NCI-H187 treated with DMSO at 0.1 percent for 48 hours (cell line): ENCODE measurements around the gene CDK8.

Experiments
- DNase-seq: peaks from one replicate; lab custom pipeline; 2025; lab: John Stamatoyannopoulos, UW

The CDK8 gene

GRCh38 chr13:26382835-26383234 is 128.9 kb downstream of the CDK8 start:
- no peak for DNase-seq

- no peak for DNase-seq
Observed at GRCh38 chr13:26384587-26384986, 130.7 kb downstream of the CDK8 start.

DNA sequence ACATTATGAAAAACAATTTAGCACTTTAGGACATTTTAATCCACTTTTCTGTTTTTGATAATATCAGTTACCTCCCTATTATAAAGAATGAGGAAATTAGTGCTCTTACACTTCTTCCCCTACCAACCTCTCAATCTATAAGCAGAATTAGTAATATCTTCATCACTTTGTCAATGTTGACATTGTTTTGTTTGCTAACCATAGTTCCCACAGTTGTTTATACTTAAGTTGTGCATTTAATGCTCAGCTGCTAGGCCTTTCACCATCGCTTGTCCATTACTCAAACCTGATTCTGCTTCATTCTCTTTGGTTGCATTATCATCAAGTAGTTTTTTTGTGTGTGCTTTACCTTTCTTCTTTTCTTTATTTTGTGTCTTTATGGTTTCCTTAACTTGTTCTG is 132.1 kb downstream of the CDK8 start:
- no peak for DNase-seq

- DNase-seq, result no peak
Observed at GRCh38 chr13:26390203-26390602, 136.3 kb downstream of the CDK8 start.

DNA sequence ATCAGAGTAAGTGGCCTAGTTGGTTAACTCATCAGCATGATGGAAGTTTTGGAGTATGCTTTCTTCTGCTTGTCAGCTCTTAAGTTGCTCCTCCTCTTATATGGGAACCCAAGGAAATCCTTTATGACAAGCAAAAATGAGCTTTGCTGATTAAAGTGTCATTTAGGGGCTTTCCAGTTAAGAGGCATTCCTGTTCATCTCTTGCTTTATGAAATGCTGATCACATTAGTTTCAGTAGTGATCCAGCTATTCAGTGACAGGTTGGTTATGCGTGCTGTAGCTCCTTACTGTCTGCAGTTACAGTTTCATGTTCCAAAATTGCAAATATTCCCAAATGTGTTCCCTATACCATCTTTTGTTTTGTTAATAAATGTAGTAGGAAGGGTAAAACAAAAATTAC is 146.6 kb downstream of the CDK8 start:
- DNase-seq, result no peak

- DNase-seq, result no peak
Observed at GRCh38 chr13:26401069-26401468, 147.1 kb downstream of the CDK8 start.

DNA sequence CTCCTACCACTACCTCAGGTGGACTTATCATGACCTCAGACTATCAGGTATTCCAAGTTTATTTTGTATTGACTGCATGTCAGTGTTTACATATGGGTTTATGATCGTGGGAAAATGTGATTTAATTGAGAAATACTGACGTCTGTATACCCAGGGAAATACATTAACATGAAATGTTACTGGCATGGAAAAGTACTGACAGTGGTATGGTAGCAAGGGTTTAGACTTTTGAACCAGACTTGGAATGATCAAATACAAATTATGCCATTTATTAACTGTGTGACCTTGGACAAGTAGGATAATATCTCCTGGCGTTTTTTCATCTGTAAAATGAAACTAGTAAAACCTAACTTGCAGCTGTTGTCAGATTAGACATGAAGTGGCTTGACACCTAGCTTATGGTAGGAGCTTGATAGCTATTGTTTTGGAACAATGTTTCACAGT is 147.7 kb downstream of the CDK8 start:
- no peak for DNase-seq

DNA sequence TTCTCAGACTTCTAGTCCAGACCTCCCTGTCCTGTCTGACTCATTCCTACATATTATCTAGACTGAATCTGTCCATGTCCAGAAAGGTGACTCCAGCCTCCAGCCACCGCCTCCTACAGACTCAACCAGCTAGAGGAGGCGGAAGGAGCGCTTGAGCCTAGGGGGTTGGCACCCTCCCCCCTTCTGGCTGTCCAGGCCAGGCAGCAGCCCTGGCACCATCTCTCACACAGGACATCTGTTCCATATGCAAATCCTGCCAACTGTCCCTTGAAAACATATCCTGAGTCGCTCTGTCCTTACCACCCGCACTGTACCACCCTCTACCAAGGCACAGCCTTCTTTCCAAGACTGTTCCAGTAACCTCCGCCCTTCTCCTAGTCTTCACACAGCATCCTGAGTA is 152.9 kb downstream of the CDK8 start:
- no peak for DNase-seq

DNA sequence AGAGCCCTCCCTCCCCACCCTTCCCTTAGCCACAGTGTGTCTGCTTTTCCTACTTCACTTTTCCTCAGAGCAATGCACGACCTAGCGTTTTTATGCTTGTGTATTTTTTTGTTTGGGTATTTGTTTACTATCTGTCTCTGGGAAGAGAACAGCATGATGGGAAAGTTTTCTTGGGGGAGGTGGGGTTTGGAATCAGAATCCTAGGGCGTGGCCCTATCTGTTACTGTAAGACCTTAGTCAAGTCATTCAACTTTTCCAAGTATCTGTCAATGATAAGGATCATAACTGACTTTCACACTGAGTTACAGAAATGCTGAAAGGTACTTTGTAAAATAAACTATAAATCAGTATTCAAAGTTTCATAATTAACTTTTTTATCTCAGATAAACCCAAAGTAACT is 157.3 kb downstream of the CDK8 start:
- no peak for DNase-seq

DNA sequence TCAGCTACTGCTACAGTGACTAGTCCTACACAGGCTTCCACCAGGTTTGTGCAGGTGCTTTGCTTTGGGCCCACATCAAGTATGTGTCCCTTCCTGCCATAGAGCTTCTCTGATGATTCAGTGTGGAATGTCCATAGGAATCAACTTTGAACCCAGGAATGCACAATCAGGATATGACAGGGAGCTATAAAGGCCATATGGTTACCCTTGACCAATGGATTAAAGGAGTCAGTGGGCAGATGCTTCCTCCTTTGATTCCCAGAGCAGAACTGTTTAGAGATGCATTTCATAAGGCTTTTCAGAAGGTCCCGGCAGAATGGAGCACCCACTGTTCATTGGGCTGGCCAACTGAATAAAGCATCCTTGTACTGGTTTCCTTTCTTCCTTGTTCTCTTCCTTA is 158.3 kb downstream of the CDK8 start:
- DNase-seq, result no peak

GRCh38 chr13:26412936-26413716 is 159.2 kb downstream of the CDK8 start:
- DNase-seq, result no peak

DNA sequence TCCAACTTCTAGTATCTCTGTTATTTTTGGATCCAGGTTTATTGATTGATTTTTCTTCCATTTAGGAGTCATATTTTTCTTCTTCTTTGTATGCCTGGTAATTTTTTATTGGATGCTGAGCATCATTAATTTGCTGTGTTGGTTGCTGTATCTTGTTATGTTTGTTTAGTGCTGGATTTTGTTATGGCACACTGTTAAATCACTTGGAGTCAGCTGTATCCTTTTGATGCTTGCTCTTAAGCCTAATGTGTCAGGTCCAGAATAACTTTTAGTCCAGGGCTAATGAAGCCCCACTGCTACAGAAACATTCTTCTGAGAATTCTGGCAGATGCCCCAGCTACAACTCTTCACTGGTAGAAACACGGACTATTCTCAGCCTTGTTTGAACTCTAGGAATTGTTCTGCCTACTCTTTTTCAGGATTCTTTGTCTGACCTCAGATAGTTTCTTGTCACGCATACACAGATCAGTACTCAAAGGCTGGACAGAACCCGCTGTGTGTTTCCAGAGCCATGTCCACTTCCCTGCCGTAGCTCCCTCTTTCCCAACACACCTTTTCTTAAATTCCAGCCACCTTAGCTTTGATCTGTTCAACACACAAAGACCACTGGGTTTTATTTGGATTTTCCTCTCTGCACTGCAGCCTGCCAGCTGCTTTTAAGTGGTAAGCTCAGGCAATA is 166.5 kb downstream of the CDK8 start:
- no peak for DNase-seq

DNA sequence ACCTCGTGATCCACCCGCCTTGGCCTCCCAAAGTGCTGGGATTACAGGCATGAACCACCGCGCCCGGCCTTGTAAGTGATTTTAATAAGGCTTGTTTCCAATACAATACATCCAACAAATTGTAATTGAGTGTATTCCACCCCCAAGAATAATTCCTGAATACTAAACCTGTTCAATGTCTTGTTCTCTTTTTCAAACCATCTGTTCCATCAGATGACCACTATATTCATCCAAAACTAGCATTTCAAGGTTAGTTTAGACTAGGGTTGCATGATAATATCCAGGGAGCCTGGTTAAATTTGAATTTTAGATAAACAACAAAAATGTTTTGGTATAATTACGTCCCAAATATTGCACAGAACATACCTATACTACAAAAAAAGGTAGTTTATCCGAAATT is 168.1 kb downstream of the CDK8 start:
- DNase-seq, result no peak

DNA sequence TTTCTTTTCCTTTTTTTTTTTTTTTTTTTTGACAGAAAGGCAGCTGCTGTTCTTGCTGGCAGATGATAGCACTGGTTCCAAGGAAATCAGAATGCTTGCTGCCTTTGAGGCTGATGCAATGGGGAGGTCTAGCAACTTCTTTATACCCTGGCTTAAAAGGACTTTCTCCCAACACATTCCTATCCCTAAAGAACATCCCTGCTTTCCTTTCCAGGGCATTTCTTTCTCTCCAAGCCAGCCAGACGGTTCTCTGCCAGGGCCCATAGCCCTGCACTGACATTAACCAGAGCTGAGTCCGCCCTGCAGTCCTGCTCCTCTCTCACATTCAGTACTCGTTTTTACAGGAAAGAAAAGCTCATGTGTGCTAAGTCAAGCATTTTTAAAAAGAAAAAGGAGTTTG is 169.7 kb downstream of the CDK8 start:
- no peak for DNase-seq

DNA sequence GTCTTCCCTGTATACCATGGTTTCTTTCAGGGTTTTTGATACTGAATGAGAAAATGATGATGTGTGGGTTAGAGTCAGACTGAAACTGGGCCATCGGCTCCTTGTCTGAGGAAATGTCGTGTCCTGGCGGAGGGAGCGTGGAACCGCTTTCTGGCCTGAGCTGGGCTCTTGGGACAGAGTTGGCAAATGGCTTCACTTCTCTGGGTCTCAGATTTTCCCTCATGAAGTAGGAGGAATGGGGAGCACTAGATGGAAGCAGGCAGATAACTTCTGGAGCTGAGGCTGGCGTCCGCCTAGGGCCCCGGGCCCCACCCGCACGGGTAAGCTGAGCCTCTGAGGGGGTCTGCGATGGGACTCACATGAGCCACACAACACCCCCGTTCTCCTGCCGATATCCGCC is 170.3 kb downstream of the CDK8 start:
- no peak for DNase-seq

GRCh38 chr13:26425443-26426358 is 171.8 kb downstream of the CDK8 start:
- DNase-seq, result peak; percentile 25

DNA sequence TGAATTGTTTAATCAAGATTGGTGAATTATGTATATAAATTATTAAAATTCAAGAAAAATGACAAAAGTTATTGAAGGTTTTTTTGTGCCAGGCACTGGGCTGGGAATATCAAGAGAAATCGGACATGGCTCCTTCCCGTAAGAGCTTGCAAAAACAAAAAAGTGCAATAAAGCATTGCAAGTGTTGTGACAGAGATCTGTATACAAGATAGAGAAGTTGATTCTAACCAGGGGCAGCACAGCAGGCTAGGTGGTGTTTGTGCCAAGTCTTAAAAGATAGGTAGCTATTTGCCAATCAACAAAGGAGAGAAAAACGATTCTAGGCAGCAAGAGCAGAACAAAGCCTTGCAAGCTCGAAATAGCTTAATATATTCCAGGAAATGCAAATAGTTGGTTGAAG is 179.8 kb downstream of the CDK8 start:
- no peak for DNase-seq

GRCh38 chr13:26435171-26435570 is 181.2 kb downstream of the CDK8 start:
- DNase-seq, result no peak

- no peak for DNase-seq
Observed at GRCh38 chr13:26435646-26436045, 181.7 kb downstream of the CDK8 start.

DNA sequence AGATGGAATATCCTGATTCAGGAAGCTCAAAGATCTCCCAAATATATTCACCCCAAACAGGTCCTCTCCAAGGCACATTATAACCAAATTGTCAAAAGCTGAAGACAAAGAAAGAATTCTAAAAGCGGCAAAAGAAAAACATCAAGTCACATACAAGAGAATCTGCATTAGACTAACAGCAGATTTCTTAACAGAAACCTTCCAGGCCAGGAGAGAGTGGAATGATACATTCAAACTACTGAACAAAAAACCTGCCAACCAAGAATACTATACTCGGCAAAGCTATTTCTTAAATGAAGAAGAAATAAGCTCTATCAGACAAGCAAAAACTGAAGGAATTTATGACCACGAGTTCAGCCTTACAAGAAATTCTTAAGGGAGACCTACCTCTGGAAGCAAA is 183.0 kb downstream of the CDK8 start:
- no peak for DNase-seq

- no peak for DNase-seq
Observed at GRCh38 chr13:26440111-26440510, 186.2 kb downstream of the CDK8 start.

- DNase-seq, result no peak
Observed at GRCh38 chr13:26441476-26441875, 187.5 kb downstream of the CDK8 start.

DNA sequence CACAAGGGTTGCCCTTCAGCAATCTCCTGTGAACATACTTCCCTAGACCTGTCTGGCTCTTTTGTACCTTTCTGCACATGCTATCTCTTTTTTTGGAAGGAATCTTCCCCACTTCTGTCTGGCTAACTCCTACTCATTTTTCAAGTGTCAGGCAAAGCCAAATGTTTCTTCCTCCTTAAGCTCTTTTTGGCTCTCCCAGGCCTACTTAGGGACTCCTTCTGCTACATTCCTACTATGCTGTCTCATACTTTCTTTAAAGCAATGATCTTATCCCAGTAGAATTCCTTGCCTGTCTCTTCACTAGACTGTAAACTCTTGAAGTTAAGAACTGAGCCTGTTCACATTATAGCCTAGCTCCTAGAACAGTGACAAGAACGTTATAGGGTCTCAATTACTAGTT is 188.6 kb downstream of the CDK8 start:
- no peak for DNase-seq
